ENCODE measurements around the gene DCN.

DCN gene

GRCh38 chr12:91091916-91092715 is 90.5 kb downstream of the DCN start:
- H3K36me3 ChIP-seq, result no peaks in the 10 kb centered on the region
- DNase-seq, result no peak
- no peaks in the 10 kb centered on the region for H3K27me3 ChIP-seq (ENCODE audit: insufficient read depth, low read depth, severe bottlenecking)
- no peak for TF ChIP-seq CTCF (IDR thresholded peaks at IDR 0.05; ENCODE audit: low read depth, low read length)
- H3K4me3 ChIP-seq (ENCODE audit: low read depth, low read length), result no peak overlapping the region
- no peak overlapping the region for H3K27ac ChIP-seq
- peaks cover 5% of the 10 kb centered on the region for H3K9me3 ChIP-seq (ENCODE audit: severe bottlenecking)
